ENCODE measurements around the gene EPHB2.

DNA sequence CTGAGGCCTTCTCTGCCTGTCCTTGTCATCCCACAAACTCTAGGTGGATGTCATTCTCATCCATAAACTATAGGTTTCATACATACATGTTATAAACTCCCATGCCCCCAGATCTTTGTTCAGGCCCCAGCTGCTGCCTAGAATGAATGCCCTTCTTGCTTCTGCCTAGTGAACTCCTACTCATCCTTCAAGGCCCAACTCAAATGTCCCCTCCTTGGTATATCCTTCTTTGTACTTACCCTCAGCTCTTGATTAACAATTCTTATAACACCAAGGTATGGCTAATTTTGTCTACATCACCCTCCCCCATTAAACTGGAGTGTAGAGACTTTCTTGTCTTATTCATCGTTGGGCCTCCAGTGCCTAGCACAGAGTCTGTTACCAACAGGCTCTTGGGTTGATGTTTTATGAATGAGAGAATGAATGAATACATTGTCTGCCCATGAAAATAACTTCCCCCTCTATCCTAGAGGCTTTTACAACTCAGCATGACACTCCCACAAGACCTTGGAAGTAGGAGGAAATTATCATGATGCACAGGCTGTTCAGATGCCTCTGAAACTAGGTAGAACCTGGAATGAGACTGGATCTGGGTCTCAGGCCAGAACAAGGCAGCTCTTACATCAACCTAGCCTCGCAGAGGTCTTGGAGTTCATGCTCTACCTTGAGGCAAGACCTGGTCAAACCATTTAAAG is 26.9 kb downstream of the EPHB2 start:
- no peak for TF ChIP-seq POLR2A (IDR thresholded peaks at IDR 0.05)
- TF ChIP-seq, protein P1, sequence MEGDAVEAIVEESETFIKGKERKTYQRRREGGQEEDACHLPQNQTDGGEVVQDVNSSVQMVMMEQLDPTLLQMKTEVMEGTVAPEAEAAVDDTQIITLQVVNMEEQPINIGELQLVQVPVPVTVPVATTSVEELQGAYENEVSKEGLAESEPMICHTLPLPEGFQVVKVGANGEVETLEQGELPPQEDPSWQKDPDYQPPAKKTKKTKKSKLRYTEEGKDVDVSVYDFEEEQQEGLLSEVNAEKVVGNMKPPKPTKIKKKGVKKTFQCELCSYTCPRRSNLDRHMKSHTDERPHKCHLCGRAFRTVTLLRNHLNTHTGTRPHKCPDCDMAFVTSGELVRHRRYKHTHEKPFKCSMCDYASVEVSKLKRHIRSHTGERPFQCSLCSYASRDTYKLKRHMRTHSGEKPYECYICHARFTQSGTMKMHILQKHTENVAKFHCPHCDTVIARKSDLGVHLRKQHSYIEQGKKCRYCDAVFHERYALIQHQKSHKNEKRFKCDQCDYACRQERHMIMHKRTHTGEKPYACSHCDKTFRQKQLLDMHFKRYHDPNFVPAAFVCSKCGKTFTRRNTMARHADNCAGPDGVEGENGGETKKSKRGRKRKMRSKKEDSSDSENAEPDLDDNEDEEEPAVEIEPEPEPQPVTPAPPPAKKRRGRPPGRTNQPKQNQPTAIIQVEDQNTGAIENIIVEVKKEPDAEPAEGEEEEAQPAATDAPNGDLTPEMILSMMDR (IDR thresholded peaks at IDR 0.05) = no peak
